ENCODE data around the gene CHMP5. TPM values are rescaled to one million over a fixed set of nuclear protein-coding genes. Genes with fewer than 3 reads are reported as not detected.

The CHMP5 gene
- total RNA-seq, 1 experiment from 2014 or later: 47.6 TPM

DNA sequence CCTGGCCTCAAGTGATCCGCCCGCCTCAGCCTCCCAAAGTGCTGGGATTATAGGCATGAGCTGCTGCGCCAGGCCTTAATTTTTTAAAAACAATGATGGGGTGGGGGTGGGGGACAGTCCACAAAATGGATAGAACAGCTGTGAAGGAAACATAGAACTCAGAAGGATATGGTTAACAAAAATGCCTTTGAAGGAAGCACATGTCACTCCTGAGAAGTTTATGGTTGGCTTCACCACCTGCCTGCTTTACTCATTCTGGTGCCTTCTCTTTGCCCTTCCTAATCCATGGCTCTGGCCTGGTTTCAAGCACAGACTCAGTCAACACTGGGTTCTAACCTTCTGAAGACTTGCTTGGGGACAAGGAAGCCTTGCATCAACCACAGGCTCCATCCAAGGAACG is 10.6 kb upstream of the CHMP5 start:
- H3K27ac ChIP-seq (ENCODE audit: insufficient read length, low read depth, low read length): no peak overlapping the region
- H2AFZ ChIP-seq (ENCODE audit: low read length): no peak overlapping the region
- H4K91ac ChIP-seq (ENCODE audit: insufficient read length, low read depth, low read length): no peak overlapping the region
- no peak overlapping the region for H3K4ac ChIP-seq (ENCODE audit: low read depth, low read length)
- H3K4me2 ChIP-seq (ENCODE audit: insufficient read depth, insufficient read length, low read length): no peak overlapping the region
- peaks cover 40 to 69% (median 52%) of the 10 kb centered on the region in 3 experiments for H3K36me3 Mint-ChIP-seq (ENCODE audit: insufficient read depth in 1 of 3, low read depth in 3 of 3)
- H2BK5ac ChIP-seq (ENCODE audit: insufficient read length, low read length): no peak overlapping the region
- H4K5ac ChIP-seq (ENCODE audit: insufficient read length, low read depth, low read length): no peak overlapping the region
- no peaks in the 10 kb centered on the region; a peak in 1 of 5 replicates for H3K9me3 Mint-ChIP-seq
- no peak overlapping the region for H3K27ac Mint-ChIP-seq
- H3K27me3 ChIP-seq (ENCODE audit: insufficient read depth, low read length): no peaks in the 10 kb centered on the region
- no peak overlapping the region for H4K8ac ChIP-seq (replicated peaks; ENCODE audit: insufficient read length, low read depth, low read length)
- no peaks in the 10 kb centered on the region for H3K27me3 Mint-ChIP-seq (ENCODE audit: low read depth)
- DNase-seq: no peak
- H3K79me2 ChIP-seq (ENCODE audit: insufficient read depth, low read length): no peaks in the 10 kb centered on the region
- TF ChIP-seq, protein P1, sequence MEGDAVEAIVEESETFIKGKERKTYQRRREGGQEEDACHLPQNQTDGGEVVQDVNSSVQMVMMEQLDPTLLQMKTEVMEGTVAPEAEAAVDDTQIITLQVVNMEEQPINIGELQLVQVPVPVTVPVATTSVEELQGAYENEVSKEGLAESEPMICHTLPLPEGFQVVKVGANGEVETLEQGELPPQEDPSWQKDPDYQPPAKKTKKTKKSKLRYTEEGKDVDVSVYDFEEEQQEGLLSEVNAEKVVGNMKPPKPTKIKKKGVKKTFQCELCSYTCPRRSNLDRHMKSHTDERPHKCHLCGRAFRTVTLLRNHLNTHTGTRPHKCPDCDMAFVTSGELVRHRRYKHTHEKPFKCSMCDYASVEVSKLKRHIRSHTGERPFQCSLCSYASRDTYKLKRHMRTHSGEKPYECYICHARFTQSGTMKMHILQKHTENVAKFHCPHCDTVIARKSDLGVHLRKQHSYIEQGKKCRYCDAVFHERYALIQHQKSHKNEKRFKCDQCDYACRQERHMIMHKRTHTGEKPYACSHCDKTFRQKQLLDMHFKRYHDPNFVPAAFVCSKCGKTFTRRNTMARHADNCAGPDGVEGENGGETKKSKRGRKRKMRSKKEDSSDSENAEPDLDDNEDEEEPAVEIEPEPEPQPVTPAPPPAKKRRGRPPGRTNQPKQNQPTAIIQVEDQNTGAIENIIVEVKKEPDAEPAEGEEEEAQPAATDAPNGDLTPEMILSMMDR (conservative IDR thresholded peaks at IDR 0.05): no peak
- no peak overlapping the region for H3K9ac ChIP-seq (ENCODE audit: extremely low read depth, insufficient read length, low read length)
- no peak overlapping the region for H3K23ac ChIP-seq (ENCODE audit: insufficient read length, low read depth, low read length)
- no peak overlapping the region for H3T11ph ChIP-seq (ENCODE audit: low read length)
- H4K20me1 ChIP-seq (ENCODE audit: control insufficient read depth, insufficient read depth, insufficient read length): no peaks in the 10 kb centered on the region
- H2AK5ac ChIP-seq (ENCODE audit: insufficient read length, low read length): no peak overlapping the region
- H3K4me1 Mint-ChIP-seq: no peaks in the 10 kb centered on the region
- no peak overlapping the region for H3K14ac ChIP-seq (ENCODE audit: insufficient read depth, low read length)
- no peaks in the 10 kb centered on the region for H3K79me1 ChIP-seq (ENCODE audit: insufficient read depth, low read depth, low read length, poor library complexity, severe bottlenecking)
- no CpG with 5 or more reads among the region's 4 CpGs for WGBS (ENCODE audit: extremely low coverage, insufficient read length, low lambda C conversion rate)
- no peak overlapping the region for H3K56ac ChIP-seq (ENCODE audit: insufficient read length, low read depth, low read length)
- H2BK20ac ChIP-seq (ENCODE audit: low read depth, low read length, poor library complexity, severe bottlenecking): no peak overlapping the region
- H2BK120ac ChIP-seq (ENCODE audit: low read depth, low read length, poor library complexity, severe bottlenecking): no peak overlapping the region
- no peaks in the 10 kb centered on the region for H3K23me2 ChIP-seq (ENCODE audit: insufficient read length, low read depth, low read length, poor library complexity, severe bottlenecking)
- H3K4me1 ChIP-seq (ENCODE audit: insufficient read depth, low read length): no peaks in the 10 kb centered on the region
- no peaks in the 10 kb centered on the region for H3K9me3 ChIP-seq (ENCODE audit: control insufficient read depth, low read depth, low read length)
- H2BK15ac ChIP-seq (ENCODE audit: low read depth, low read length): no peak overlapping the region
- no peak overlapping the region for H2BK12ac ChIP-seq (ENCODE audit: insufficient read length, low read depth, low read length)
- H3K4me3 Mint-ChIP-seq: no peak overlapping the region
- no peak overlapping the region for H3K18ac ChIP-seq (ENCODE audit: insufficient read length, low read depth, low read length)

All from H9 (cell line).